IPS-15b (cell line): ENCODE measurements around the gene CST8.

Experiments
- H3K27me3 ChIP-seq: one replicate; pipeline ENCODE4 v1.6.1; 2013; ENCODE audit warnings: low read length; ENCODE audit not compliant: control insufficient read depth, insufficient read depth
- H3K36me3 ChIP-seq: one replicate; pipeline ENCODE4 v1.6.1; 2013; ENCODE audit warnings: low read length; ENCODE audit not compliant: control insufficient read depth, insufficient read depth
- H3K4me1 ChIP-seq: one replicate; pipeline ENCODE4 v1.6.1; 2013; ENCODE audit warnings: mild to moderate bottlenecking, low read length; ENCODE audit not compliant: control insufficient read depth, insufficient read depth
- H3K4me3 ChIP-seq: one replicate; pipeline ENCODE4 v1.5.1; 2013; ENCODE audit warnings: low read depth, low read length
- H3K9ac ChIP-seq: one replicate; pipeline ENCODE4 v1.6.1; 2013; ENCODE audit warnings: low read depth, mild to moderate bottlenecking, low read length
- H3K9me3 ChIP-seq: one replicate; pipeline ENCODE4 v1.6.1; 2013; ENCODE audit warnings: mild to moderate bottlenecking, low read length; ENCODE audit not compliant: control insufficient read depth, insufficient read depth

Gene CST8

DNA sequence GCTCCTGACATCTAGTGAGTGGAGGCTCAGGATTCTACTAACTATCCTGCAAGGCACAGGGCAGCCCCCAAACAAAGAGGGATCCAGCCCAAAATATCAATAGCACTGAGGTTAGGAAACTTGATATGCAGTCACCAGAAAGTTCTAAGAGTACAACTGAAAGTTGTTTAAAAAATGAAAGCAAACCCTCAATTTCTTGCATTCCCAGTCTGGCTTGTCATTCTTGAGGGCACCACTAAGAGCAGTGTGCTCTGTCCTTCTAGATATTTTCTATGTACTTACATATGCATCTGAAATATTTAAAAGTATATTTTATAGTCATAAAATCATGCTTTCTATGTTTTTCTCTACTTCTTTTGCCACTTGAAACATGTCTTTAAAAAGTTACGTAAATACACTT, 35.9 kb downstream of the CST8 start:
- Histone ChIP-seq H3K36me3 (no peaks in the 10 kb centered on the region), H3K27me3 (no peaks in the 10 kb centered on the region), H3K9ac (no peak overlapping the region), H3K4me3 (no peak overlapping the region), H3K4me1 (no peaks in the 10 kb centered on the region), H3K9me3 (peaks cover 4% of the 10 kb centered on the region)

DNA sequence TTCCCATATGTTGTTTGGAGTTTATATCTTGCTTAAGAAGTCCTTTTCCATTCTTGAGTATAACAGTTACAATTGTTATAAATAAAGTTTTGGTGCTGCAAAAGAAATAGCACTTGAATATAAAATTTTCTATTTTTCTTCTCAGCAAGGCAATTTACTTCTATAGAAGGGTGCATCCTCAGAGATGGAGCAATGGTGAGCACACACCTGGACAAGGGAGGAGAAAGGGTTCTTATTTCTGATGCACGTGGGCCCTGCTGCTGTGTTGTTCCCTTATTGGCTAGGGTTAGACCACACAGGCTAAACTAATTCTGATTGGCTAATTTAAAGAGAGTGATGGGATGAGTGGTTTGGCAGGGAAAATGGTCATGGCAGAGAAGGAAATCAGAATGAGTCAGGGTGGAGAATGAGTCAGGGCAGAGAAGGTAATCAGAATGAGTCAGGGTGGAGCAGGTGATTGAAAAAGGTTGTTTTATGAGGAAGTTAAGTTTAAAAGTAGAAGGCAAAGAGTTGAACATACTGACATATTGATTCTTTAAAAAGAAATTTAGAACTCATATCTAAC, 38.0 kb downstream of the CST8 start:
- Histone ChIP-seq H3K9ac (no peak overlapping the region), H3K4me3 (no peak overlapping the region), H3K9me3 (peaks cover 4% of the 10 kb centered on the region), H3K27me3 (no peaks in the 10 kb centered on the region), H3K4me1 (peaks cover 15% of the 10 kb centered on the region), H3K36me3 (no peaks in the 10 kb centered on the region)

DNA sequence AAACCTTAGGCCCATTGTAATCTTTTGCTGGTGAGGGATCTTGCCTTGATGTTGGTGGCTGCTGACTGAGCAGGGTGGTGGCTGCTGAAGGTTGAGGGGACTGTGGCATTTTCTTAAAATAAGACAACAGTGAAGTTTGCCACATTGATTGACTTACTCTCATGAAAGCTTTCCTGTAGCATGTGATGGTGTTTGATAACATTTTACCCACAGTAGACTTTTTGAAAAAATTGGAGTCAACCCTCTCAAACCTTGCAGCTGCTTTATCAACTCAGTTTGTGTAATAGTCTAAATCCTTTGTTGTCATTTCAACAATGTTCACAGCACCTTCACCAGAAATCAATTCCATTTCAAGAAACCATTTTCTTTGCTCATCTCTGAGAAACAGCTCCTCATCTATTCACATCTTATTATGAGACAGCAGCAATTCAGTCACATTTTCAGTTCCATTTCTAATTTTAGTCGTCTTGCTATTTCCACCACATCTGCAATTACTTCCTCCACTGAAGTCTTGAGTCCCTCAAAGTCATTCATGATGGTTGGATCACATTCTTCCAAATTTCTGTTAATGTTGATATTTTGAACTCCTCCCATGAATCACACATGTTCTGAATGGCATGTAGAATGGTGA, 40.1 kb downstream of the CST8 start:
- Histone ChIP-seq H3K9ac (no peak overlapping the region), H3K4me3 (no peak overlapping the region), H3K4me1 (peaks cover 15% of the 10 kb centered on the region), H3K36me3 (no peaks in the 10 kb centered on the region), H3K9me3 (peaks cover 4% of the 10 kb centered on the region), H3K27me3 (peaks cover 4% of the 10 kb centered on the region)

DNA sequence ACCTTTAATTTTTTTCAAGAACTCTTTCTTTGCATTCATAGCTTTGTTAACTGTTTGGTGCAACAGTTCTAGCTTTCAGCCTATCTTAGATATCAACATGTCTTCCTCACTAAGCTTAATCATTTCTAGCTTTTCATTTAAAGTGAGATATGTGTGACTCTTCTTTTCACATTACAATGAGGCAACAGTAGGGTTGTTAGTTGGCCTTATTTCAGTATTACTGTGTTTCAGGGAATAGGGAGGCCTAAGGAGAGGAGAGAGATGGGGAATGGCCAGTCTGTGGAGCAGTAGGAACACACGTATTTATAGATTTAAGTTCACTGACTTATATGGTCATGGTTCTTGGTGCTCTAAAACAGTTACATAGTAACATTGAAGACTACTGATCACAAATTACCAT, 41.6 kb downstream of the CST8 start:
- Histone ChIP-seq H3K9ac (no peak overlapping the region), H3K36me3 (no peaks in the 10 kb centered on the region), H3K4me3 (no peak overlapping the region), H3K4me1 (peaks cover 15% of the 10 kb centered on the region), H3K27me3 (peaks cover 4% of the 10 kb centered on the region), H3K9me3 (peaks cover 4% of the 10 kb centered on the region)

DNA sequence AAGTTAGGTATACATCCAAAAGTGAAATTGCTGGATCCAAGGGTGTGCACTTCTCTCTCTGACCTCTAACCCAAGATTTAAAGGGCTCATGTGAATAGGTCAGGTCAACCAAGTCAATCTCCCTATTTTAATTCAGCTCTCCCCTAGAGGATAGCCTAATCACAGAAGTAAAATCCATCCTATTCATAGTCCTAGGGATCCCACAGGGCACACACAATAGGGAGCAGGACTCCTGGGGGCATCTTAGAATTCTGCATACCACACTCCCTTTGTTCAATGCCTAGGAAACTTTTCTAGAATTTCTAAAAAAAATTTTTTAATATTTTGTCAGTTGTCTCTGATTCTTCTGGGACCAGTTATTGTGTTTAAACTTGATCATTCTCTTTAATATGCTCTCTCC, 42.2 kb downstream of the CST8 start:
- H3K9ac ChIP-seq = no peak overlapping the region
- peaks cover 4% of the 10 kb centered on the region for H3K27me3 ChIP-seq
- H3K9me3 ChIP-seq = peaks cover 4% of the 10 kb centered on the region
- no peak overlapping the region for H3K4me3 ChIP-seq
- H3K4me1 ChIP-seq = peaks cover 15% of the 10 kb centered on the region
- no peaks in the 10 kb centered on the region for H3K36me3 ChIP-seq

DNA sequence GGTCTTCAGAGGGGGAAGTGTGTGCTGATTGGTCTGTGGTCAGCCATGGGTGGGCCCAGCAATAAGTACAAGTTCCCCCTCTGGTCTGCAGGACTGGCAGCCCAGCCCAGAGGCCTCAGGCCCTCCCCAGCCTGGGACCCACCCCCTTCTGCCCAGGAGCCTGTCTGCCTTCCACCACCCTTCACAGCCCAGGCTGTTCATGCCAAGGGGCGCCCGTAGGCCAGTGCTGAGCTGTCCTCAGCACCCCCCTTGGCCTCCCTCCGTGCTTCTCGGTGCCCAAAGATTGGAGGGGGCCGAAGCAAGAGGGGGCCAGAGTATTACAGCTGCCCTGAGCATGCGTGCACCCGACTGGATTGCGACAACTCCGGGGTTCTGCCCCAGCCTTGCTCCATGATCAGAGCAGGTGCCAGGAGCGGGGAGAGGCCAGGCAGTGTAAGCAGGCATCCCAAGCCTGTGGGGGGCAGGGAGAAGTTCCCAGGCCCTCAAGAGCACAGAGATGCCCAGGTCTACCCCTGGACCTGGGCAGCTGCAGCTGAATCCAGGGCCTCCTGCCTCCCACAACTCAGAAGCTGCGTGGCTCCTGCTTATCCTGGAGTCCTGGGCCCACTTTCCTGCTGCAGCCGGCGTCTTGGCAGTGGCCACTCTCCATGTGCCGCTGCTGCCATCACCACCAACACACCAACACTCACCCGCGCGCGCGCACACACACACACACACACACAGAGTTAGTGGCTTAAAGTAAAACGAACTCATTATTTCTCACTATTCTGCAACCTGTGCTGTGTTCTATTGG, 44.1 kb downstream of the CST8 start:
- Histone ChIP-seq H3K4me3 (no peak overlapping the region), H3K9me3 (no peaks in the 10 kb centered on the region), H3K36me3 (no peaks in the 10 kb centered on the region), H3K4me1 (peaks cover 15% of the 10 kb centered on the region), H3K27me3 (peaks cover 4% of the 10 kb centered on the region), H3K9ac (no peak overlapping the region)

DNA sequence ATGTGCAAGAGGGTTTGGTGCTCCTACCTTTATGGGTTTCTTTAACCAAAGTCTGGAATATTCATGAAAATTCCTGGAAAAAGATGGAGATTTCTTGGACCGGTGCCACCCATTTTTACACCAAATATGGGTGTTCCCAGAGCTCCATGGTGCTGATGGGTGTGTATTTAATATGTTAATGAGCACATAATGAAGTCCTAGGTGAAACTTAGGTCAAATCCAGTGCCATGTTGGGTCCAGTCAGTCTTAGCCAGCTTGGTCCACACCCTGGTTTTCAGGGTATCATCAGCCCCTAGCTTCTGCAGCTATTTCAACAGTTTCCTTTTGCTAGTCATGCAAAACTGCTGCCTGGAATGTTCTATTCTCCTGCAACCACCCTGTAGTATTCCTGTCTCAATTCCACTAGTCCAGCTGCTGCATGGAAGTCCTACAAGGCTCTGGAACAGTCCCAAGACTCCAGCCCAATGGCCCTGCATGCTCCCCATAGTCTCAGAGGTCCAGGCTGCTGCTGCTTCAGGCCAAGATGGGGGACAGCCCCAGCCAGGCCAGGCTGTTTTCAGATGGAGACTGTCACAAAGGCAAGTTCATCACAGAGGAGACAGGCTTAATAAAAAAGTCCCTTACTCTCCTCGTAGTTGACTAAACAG, 45.5 kb downstream of the CST8 start:
- Histone ChIP-seq H3K27me3 (peaks cover 4% of the 10 kb centered on the region), H3K4me1 (peaks cover 20% of the 10 kb centered on the region), H3K9me3 (no peaks in the 10 kb centered on the region), H3K9ac (no peak overlapping the region), H3K4me3 (no peak overlapping the region), H3K36me3 (no peaks in the 10 kb centered on the region)

DNA sequence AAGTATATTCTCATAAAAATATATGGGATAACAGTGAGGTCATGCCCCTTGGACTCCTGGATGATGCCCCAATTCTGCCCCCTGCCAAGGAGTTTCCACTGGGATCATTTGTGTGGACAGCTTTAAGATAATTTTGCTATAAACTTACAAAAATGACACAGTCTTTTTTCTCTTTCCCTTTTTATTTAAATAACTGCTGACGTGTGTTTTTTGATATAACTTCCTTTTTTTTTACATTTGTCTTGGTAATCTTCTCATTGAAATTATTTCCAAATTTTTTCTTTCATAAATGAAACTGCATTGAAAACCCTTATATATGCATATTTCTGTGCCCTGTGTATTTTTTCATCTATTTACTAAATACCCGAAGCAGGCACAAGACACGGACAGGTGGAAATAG, 46.1 kb downstream of the CST8 start:
- Histone ChIP-seq H3K4me3 (no peak overlapping the region), H3K9ac (no peak overlapping the region), H3K27me3 (peaks cover 4% of the 10 kb centered on the region), H3K4me1 (peaks cover 21% of the 10 kb centered on the region), H3K9me3 (no peaks in the 10 kb centered on the region), H3K36me3 (no peaks in the 10 kb centered on the region)

DNA sequence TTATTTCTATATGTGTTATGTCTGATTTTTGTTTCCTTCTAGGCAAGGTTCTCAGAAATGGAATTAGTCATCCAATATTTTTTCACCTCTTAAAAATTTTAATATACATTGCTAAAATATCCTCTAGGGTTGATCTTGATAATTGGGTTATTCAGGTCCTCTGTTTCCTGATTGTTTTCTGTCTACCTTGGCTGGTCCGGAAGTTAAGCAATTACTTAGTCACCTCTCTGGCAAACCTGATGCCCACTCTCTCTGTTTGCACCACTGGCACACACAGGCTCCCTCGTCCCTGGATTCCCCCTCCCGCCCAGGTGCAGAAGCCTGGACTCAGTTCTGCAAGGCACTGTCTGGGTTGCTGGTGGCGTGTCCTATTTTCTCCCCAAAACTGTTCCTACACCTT, 49.7 kb downstream of the CST8 start:
- Histone ChIP-seq H3K4me1 (peaks cover 6% of the 10 kb centered on the region), H3K36me3 (no peaks in the 10 kb centered on the region), H3K27me3 (no peaks in the 10 kb centered on the region), H3K9ac (no peak overlapping the region), H3K9me3 (no peaks in the 10 kb centered on the region), H3K4me3 (no peak overlapping the region)

DNA sequence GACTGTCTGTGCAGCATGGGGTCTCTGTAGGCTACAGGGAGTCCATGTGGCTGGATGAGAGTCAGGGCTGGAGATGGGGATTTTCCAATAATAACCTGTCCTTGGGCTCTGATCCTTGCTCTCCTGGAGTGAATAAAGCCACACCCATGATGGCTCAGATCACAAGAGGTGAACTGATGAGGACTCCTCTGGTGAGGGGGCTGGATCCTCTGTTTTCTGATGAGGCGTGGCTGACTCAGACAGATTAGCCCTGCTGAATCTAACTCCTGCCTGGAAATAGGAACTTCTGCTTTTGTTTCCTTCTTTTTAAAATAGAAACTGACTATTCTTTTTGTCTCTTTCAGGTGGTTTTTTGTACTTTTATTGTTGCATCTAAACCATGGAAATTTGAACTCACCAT, 50.4 kb downstream of the CST8 start:
- no peaks in the 10 kb centered on the region for H3K27me3 ChIP-seq
- H3K9me3 ChIP-seq = no peaks in the 10 kb centered on the region
- H3K9ac ChIP-seq = no peak overlapping the region
- H3K4me1 ChIP-seq = peaks cover 6% of the 10 kb centered on the region
- no peak overlapping the region for H3K4me3 ChIP-seq
- no peaks in the 10 kb centered on the region for H3K36me3 ChIP-seq

DNA sequence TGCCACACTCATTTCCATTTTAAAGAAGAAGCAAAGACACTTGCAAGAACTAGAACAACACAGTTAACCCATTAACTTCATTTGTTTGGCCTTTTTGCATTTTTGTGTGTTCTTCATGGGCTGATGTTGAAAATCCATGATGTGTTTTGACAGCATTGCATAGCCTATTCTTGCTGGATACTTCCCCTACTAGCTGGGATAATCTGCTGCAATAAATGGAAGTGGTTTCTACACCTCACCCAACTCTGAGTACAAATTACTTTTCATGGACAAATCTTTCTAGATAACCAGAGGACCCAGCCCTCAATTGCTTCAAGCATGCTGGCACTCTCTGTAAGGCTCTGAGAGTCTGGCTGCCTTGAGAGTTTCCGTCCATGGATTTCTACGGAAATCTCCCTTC, 50.9 kb downstream of the CST8 start:
- Histone ChIP-seq H3K27me3 (no peaks in the 10 kb centered on the region), H3K9ac (no peak overlapping the region), H3K9me3 (no peaks in the 10 kb centered on the region), H3K4me3 (no peak overlapping the region), H3K4me1 (peaks cover 6% of the 10 kb centered on the region), H3K36me3 (no peaks in the 10 kb centered on the region)
